IPS-18c (cell line): Measurements from ENCODE around the gene IFNGR1.

Source experiments
- H3K4me3 ChIP-seq: 2 replicates; pipeline ENCODE4 v1.7.0; 2013; ENCODE audit warnings: low read depth, mild to moderate bottlenecking, low read length, moderate library complexity; ENCODE audit not compliant: insufficient read depth
- H3K9me3 ChIP-seq: one replicate; pipeline ENCODE4 v1.6.1; 2013; ENCODE audit warnings: mild to moderate bottlenecking, low read length, moderate library complexity; ENCODE audit not compliant: control insufficient read depth, insufficient read depth

The IFNGR1 gene

GRCh38 chr6:137148306-137149034, 70.7 kb downstream of the IFNGR1 start:
- Histone ChIP-seq H3K4me3 (no peak overlapping the region), H3K9me3 (no peaks in the 10 kb centered on the region)
